GM21786 (cell line): ENCODE data around the gene CAPS.

Experiments
- ATAC-seq: cut with Tn5 transposase; IDR thresholded peaks from one replicate; pipeline ENCODE4 v1.9.1; 2021; ENCODE audit not compliant: unreplicated experiment

Gene CAPS

DNA sequence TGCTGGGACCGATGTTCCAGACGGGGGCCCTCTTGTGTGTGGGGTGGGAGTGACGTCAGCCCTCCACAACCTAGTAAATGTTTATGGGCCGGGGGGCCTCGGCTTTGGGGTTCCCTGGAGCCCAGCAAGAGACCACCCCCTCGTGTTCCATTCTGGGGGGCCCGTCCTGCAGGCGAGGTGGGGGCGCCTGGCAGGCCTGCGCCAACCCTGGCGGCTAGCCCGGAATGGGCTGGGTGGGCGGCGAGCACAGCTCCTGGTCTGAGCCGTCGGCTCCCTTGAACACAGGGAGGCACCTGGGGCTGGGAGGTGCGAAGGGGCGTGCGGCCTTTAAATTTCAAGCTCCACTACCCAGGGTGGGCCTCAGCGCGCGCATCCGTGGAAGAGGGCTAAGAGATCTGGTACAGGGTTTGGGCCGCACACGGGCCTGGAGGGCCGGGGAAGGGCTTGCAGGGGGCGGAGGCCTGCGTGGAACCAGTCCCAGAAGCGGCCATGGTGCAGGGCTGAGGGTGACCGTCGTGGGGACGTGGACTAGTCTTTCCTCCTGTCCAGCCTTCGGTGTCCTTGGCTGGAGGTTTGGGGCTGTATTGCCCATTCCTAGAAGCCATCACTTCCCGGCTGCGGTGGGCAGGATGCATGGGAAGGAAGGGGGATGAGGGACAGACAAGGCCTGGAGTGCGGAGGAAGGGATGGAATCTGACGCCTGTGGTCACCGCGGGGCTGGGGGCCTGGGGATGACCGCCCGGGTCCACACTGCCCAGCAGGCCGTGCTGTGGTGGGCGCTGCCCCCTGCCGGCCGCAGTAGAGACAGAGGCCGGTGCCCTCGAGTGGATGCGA is 21.9 kb upstream of the CAPS start:
- ATAC-seq = no peak

DNA sequence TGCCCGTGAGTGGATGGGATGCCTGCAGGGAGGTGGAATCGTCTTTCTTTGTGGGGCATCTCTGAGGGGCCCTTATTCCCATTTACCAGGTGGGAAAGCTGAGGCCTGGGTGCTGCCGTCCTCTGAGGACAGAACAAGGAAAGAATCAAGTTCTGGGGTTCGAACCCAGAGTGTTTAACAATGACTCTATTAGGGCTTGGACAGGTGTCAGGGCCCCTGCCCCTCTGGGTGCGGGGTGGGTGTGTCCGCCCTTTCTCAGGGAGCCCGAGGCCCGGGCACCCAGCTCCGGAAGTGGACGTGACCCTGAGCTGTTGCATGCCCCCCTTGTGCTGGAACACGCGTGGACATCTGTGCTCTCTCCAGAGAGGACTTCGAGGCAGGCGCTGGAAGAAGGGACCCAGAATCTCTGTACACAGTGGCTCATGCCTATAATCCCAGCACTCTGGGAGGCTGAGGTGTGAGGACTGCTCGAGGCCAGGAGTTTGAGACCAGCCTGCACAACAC is 21.2 kb upstream of the CAPS start:
- ATAC-seq = no peak

DNA sequence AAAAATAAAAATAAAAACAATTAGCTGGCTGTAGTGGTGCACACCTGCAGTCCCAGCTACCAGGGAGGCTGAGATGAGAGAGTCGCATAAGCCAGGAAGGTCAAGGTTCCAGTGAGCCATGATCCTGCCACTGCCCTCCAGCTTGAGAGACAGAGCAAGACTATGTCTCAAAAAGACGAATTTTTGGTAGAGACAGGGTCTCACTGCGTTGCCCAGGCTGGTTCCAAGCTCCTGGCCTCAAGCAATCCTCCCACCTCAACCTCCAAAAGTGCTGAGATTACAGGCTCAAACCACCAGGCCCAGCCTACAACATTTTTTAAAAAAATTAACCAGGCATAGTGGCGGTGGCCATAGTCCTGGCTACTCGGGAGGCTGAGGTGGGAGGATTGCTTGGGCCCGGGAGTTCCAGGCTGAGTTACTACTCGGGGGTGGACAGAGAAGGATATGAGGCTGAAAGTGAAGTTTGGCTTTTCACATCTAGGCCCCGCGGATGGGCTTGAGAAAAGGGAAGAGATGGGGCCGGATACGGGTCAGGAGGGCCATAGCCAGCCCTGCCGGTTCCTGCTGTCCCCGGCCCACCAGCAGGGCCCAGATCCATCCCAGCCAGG is 20.7 kb upstream of the CAPS start:
- ATAC-seq = no peak

DNA sequence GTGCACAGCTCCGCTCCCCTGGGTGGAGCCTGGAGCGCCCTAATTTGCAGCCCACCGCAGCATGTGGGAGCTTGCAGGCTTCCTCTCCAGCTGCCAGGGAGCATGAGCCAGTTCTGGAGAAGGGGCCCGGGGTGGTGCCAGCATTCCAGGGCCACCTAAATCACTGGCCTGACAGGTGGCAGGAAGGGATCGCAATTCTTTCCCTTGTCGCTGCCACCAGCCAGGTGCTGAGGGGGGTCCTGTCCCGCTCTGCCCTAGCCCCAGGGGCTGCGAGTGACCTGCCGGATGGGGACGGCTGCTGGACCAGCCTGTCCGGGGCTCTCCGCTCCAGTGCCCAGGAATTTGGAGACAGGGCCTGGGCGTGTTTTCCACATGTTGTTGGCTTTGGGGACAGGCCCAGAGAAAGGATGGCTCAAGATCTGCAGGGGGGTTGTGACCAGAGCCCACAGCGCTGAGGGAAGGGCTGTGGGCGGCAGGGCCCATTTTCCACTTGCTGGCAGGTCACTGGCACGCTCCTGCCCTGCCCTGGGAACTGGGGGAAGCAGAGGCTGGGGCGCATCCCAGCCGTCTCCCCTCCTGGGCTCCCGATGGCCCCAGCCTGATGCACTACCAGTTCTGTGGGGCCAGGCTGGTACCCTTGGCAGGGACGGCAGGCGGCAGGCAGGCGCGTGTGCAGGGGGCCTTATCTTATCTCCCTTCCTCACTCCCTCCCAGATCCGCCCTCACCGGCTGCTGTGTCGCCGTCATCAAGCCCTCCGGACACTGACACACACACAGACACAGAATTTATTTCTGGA is 19.9 kb upstream of the CAPS start:
- no peak for ATAC-seq

- ATAC-seq = no peak
Observed at GRCh38 chr19:5894704-5895349, 19.2 kb upstream of the CAPS start.

DNA sequence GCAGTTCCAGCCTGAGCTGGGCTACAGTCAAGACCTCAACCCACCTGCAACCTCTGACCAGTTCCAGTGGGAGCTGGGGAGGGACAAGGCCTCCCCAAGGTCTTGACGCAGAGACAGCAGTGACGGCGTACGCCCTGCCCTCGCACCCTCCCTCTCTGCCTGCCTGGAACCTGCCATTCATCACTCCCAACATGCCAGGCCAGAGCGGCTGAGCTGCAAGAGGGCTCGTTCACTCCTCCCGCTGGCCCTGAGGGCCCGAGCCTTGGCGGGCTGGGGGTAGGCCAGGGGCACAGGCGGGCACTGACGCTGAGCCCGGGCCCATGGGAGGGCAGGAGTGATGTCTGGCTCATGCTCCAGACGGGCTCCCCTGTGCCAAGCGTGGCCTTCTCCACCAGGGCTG is 18.6 kb upstream of the CAPS start:
- ATAC-seq = no peak

DNA sequence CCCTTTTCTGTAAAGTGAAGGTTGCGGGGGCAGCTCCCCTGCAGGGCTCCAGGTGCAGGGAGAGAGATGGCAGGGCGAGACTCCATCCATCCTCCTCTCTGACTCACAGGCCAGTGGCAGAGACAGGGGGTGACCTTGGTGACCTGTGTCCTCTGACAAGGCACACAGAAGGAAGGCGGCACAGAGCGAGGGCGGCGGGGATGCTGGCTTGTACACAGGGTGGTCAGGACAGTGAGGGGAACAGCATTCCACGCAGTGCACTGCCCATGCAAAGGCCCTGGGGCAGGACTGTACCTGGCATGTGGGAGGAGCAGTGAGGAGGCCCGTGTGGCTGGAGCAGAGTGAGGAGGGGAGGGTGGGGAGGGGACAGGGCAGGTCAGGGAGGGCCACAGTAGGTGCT is 18.2 kb upstream of the CAPS start:
- ATAC-seq = no peak

- ATAC-seq = no peak
Observed at GRCh38 chr19:5896365-5897076, 17.5 kb upstream of the CAPS start.

DNA sequence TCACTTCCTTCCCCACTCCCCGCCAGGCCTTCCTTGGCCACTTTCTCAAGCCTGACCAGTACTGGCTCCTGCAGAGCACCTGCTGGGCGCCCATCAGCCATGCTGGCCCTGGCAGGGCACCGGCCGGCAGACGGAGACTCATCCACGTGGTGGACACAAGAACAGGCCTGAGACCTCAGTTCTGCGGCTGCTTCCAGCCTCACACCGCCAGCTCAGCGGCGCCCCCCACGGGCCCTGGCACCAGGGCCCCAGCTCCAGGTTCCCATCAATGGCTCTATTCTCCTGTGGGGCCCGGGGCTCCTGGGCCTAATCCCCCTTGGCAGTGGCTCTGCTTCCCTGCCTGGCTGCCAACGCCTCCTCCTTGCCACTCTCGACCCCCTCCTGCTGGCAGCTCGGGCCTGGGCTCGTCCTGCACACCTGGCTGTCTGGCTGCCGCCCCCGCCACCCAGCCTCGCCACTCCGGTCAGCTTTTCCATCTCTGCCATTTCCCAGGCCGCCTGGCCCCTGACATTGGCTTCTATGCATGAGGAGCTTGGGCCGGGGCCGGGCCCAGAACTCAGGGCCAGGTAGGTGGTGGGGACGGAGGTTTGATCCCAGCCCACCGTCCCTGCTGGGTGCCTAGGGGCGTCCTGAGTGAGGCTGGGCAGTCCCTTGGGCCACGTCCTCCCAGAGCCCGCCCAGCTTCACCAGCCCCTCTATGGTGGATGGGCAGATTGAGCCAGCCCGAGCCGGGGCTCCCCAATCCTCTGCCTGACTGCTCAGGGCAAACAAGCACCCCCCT is 16.7 kb upstream of the CAPS start:
- ATAC-seq = no peak

- no peak for ATAC-seq
Observed at GRCh38 chr19:5899728-5900526, 14.1 kb upstream of the CAPS start.

GRCh38 chr19:5900976-5901375 is 13.1 kb upstream of the CAPS start:
- ATAC-seq = no peak

DNA sequence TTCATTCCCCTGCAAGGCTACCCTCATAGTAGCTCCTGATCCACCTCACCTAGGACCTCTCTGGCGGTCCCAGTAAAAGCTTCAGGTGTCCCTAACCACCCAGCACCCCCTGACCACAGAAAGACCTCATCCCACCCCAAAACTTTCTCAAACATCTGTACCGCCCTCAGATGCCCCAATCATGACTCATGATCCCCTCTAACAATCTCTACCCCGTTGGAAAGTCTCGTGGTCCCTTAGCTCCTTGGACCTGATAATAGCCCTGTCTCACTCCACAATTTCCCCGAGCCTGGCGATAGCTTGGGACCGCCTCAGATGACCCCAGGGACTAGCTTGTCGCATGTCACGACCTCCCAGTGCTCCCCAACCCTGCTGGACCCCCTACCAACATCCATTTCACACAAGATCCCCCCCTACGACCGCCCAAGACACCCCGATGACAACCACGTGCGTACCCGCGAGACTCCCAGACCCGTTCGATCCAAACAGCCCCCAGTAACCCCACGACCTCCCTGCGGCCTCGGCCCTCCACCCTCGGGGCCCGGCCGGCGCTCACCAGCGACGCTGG is 10.9 kb upstream of the CAPS start:
- ATAC-seq = no peak

DNA sequence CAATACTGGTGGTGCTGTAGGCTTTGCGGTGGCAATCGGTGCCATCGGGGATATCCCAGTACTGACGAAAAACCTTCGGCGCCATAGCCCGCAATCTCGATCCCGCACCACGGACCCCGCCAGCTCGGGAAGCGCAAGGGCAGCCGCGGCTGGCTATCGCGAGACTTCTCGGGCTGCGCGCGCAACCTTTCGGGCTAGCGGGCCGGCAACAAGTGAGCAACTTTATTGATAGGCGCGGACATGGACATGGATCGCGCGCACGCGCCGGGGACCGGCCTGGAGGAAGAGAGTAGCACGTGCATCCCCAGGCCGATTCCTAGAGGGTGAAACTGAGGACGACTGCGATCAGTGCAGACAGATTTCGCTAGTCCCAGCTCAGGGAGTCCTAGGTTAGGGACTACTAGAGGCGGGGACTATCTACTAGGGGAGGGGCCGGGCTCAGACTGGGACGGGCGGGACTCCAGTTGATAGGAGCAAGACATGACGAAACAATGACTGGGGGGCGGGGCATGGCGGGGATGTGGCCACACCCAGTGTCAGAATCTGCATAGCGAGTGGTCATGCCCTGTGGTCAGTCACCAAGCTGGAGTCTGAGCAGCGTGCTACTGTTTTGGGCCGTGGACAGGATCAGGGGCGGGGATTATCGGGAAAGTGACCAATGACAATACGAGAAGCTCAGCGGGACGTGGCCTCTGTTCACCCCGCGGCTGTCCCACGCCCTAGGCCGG is 10.3 kb upstream of the CAPS start, which contains the start of gene NDUFA11:
NDUFA11 (minus strand) TSS at position 167 of the 728 bp plus-strand sequence; CDS start at position 85, 82 bp downstream.
- ATAC-seq = peak; percentile 26

DNA sequence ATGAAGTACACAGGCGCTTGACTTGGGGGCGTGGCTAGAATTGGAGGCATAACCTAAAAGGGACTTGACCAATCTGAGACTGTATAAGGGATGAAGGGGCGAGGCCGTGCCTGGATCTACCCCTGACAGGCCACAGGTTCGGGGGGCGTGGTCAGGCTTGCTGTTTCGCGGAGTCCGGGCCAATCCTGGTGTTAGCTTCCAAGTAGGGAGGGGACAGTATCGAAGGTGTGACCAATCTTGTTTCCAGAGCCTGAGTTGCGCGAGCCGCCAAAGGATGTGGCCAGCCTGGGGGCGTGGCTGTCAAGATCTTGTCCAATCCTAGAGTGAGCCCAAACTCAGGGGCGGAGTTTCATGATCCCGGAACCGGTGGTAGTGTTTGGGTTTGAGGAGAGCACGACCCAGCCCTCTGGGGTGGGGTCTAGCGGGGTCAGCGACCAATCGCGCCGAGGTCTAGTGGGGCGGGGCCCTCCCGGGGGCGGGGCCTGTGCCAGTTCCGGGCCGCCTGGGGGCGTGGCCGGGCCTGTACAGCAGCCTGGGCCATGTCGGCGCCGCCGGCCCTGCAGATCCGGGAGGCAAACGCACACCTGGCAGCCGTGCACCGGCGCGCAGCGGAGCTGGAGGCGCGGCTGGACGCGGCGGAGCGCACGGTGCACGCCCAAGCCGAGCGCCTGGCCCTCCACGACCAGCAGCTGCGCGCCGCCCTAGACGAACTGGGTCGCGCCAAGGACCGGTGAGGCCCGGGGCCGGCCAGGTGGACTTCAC is 9.5 kb upstream of the CAPS start, which contains the start of gene VMAC:
VMAC (plus strand) TSS at position 521 of the 762 bp plus-strand sequence; CDS start at position 540, 19 bp downstream.
- ATAC-seq = peak; percentile 78

GRCh38 chr19:5905114-5905778 is 8.8 kb upstream of the CAPS start:
- ATAC-seq = no peak

DNA sequence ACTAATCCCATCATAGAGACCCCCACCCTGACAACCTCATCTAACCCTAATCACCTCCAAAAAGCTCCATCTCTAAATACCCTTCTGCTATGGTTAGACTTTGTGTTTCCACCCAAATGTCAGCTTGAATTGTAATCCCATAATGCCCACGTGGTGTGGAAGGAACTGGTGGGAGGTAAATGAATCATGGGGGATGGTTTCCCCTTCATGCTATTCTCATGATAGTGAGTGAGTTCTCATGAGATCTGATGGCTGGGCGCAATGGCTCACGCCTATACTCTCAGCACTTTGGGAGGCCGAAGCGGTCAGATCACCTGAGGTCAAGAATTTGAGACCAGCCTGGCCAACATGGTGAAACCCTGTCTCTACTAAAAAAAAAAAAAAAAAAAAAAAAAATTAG is 6.8 kb upstream of the CAPS start:
- no peak for ATAC-seq
